ENCODE data around the gene EEF1AKMT1.

The EEF1AKMT1 gene

GRCh38 chr13:20789665-20790064 lies 15.9 kb upstream of the EEF1AKMT1 start:
- peak overlapping the region; percentile 69 for H3K27ac ChIP-seq
- TF ChIP-seq, protein P1, sequence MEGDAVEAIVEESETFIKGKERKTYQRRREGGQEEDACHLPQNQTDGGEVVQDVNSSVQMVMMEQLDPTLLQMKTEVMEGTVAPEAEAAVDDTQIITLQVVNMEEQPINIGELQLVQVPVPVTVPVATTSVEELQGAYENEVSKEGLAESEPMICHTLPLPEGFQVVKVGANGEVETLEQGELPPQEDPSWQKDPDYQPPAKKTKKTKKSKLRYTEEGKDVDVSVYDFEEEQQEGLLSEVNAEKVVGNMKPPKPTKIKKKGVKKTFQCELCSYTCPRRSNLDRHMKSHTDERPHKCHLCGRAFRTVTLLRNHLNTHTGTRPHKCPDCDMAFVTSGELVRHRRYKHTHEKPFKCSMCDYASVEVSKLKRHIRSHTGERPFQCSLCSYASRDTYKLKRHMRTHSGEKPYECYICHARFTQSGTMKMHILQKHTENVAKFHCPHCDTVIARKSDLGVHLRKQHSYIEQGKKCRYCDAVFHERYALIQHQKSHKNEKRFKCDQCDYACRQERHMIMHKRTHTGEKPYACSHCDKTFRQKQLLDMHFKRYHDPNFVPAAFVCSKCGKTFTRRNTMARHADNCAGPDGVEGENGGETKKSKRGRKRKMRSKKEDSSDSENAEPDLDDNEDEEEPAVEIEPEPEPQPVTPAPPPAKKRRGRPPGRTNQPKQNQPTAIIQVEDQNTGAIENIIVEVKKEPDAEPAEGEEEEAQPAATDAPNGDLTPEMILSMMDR (conservative IDR thresholded peaks at IDR 0.05), result no peak

GRCh38 chr13:20788312-20788711 lies 14.6 kb upstream of the EEF1AKMT1 start:
- H3K27ac ChIP-seq, result peak overlapping the region; percentile 69
- TF ChIP-seq, protein P1 (conservative IDR thresholded peaks at IDR 0.05), result no peak

- no peak overlapping the region for H3K27ac ChIP-seq
- TF ChIP-seq, protein P1 (conservative IDR thresholded peaks at IDR 0.05), result no peak
These were observed 13.4 kb upstream of the EEF1AKMT1 start for GRCh38 chr13:20787180-20787579.

GRCh38 chr13:20782116-20782708 lies 8.5 kb upstream of the EEF1AKMT1 start:
- TF ChIP-seq, protein P1 (conservative IDR thresholded peaks at IDR 0.05), result no peak
- H3K27ac ChIP-seq, result no peak overlapping the region

GRCh38 chr13:20780317-20780716 lies 6.6 kb upstream of the EEF1AKMT1 start:
- TF ChIP-seq, protein P1 (conservative IDR thresholded peaks at IDR 0.05), result no peak
- H3K27ac ChIP-seq, result no peak overlapping the region

GRCh38 chr13:20779405-20779804 lies 5.6 kb upstream of the EEF1AKMT1 start:
- TF ChIP-seq, protein P1 (conservative IDR thresholded peaks at IDR 0.05), result no peak
- H3K27ac ChIP-seq, result no peak overlapping the region

GRCh38 chr13:20778311-20778710 lies 4.5 kb upstream of the EEF1AKMT1 start:
- TF ChIP-seq, protein P1 (conservative IDR thresholded peaks at IDR 0.05), result no peak
- H3K27ac ChIP-seq, result no peak overlapping the region
